Skeletal muscle tissue (tissue), 4 donors: ENCODE measurements around the gene SCNN1B. TPM values are rescaled to one million over a fixed set of nuclear protein-coding genes. Genes with fewer than 3 reads are reported as not detected.

Experiments
- H3K27ac ChIP-seq: one replicate; pipeline ENCODE4 v1.7.0; 2013; ENCODE audit warnings: mild to moderate bottlenecking, low read depth, low read length, inconsistent platforms
- H3K27me3 ChIP-seq, 3 donors: one replicate each; pipeline ENCODE4 v1.7.0; 2013; ENCODE audit warnings: low read length in 3 of 3; ENCODE audit not compliant: control insufficient read depth in 3 of 3, insufficient read depth in 3 of 3
- H3K36me3 ChIP-seq, 3 donors: one replicate each; pipeline ENCODE4 v1.7.0; 2013; ENCODE audit warnings: low read length in 3 of 3; ENCODE audit not compliant: control insufficient read depth in 3 of 3, insufficient read depth in 3 of 3
- H3K4me1 ChIP-seq, 3 donors: one replicate each; pipeline ENCODE4 v1.7.0; 2013; ENCODE audit warnings: low read length in 3 of 3, mild to moderate bottlenecking in 3 of 3; ENCODE audit not compliant: control insufficient read depth in 3 of 3, insufficient read depth in 3 of 3
- H3K4me3 ChIP-seq, 3 donors: one replicate each; pipeline ENCODE4 v1.7.0; 2013; ENCODE audit warnings: low read length in 3 of 3
- H3K9ac ChIP-seq, 3 donors: one replicate each; pipeline ENCODE4 v1.7.0; 2013; ENCODE audit warnings: low read length in 3 of 3, mild to moderate bottlenecking in 3 of 3, moderate library complexity in 2 of 3, low read depth in 1 of 3
- H3K9me3 ChIP-seq, 3 donors: one replicate each; pipeline ENCODE4 v1.7.0; 2013; ENCODE audit warnings: low read length in 3 of 3; ENCODE audit not compliant: control insufficient read depth in 3 of 3
- total RNA-seq: library from RNA; depleted of rRNA; stranded (reverse); fragments of >200 nt; gene quantifications from one replicate; pipeline ENCODE4 v1.2.3, GENCODE V29; 2014
- donor health status: Osteomylitis.

The SCNN1B gene
- total RNA-seq, 1 donor from 2014 or later = not detected

DNA sequence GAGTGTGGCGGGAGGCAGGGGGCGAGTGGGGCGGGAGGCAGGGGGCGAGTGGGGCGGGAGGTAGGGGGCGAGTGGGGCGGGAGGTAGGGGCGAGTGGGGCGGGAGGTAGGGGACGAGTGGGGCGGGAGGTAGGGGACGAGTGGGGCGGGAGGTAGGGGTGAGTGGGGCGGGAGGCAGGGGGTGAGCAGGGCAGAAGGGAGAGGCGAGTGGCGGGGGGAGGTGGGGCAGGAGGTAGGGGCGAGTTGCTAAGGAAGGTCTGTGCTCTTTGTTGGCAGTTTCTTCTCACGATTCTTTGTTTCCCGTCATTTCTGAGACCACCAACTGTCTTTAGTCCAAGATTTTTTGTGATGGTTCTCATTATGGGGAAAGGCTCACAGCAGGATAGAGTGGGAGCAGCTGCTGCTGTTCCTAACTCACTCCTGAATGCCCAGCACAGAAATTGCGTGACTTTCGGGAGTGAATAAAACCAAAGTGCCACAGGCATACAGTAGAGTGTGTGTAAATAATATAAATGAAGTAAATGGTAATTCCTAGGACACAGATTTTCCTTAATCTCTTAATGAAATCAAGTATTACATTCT is 106.2 kb downstream of the SCNN1B start:
- no peak overlapping the region for H3K27ac ChIP-seq
- no peaks in the 10 kb centered on the region for H3K9me3 ChIP-seq
- H3K4me3 ChIP-seq = no peak overlapping the region
- no peaks in the 10 kb centered on the region for H3K27me3 ChIP-seq
- H3K36me3 ChIP-seq = peaks cover 34 to 68% (median 41%) of the 10 kb centered on the region in 3 donors
- H3K4me1 ChIP-seq = peaks cover 0 to 4% (median 0%) of the 10 kb centered on the region in 3 donors
- H3K9ac ChIP-seq = no peak overlapping the region

DNA sequence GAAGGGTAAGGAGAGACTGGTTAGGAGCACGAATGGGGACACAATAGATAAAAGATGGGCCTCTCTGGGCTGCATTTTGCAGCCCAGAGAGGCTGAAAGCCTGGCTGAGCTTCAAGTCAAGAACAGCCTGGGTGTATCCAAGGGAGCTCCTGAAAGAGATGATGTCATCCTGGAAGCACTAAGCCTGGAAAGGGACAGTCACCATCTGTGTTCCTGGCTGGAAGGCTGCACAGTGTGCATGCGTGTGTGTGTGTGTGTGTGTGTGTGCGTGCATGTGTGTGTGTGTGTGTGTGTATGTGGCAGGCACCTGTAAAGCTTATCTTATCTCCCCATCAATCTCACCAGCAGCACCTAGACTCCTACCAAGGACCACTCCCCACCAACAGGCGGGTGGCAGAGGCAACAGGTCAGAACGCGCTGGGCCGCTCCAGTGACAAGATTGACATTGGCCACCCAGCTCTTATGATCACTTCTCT is 106.8 kb downstream of the SCNN1B start:
- Histone ChIP-seq H3K4me3 (no peak overlapping the region), H3K27ac (no peak overlapping the region), H3K36me3 (peaks cover 30 to 67% (median 46%) of the 10 kb centered on the region in 3 donors)

DNA sequence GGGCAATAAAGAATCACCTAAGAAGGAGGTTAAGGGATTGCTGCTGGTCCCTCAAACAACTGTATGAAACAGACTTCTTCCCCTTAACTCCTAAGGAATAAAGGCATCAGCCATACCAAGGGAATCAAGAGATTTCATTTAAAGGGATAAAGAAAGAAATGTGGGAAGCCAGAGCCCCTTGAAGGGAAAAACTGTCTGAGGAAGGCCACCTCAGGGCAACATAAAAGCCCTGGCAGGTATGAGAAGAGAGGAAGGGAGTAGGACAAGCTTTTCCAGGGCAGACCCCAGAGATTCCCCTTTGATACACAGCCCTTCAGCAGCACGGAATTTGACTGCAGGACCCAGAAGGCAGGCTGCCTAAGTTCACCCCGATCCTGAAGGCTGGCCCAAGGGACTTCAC is 107.4 kb downstream of the SCNN1B start:
- no peaks in the 10 kb centered on the region for H3K9me3 ChIP-seq
- H3K9ac ChIP-seq = no peak overlapping the region
- peaks cover 4 to 5% (median 4%) of the 10 kb centered on the region in 3 donors for H3K4me1 ChIP-seq
- no peaks in the 10 kb centered on the region for H3K27me3 ChIP-seq
- no peak overlapping the region for H3K4me3 ChIP-seq
- peaks cover 30 to 69% (median 49%) of the 10 kb centered on the region in 3 donors for H3K36me3 ChIP-seq
- no peak overlapping the region for H3K27ac ChIP-seq

More for the DNA sequence above, 106.8 kb downstream of the SCNN1B start:
- Histone ChIP-seq H3K9me3 (no peaks in the 10 kb centered on the region), H3K9ac (no peak overlapping the region), H3K27me3 (no peaks in the 10 kb centered on the region), H3K4me1 (peaks cover 0 to 4% (median 0%) of the 10 kb centered on the region in 3 donors)

DNA sequence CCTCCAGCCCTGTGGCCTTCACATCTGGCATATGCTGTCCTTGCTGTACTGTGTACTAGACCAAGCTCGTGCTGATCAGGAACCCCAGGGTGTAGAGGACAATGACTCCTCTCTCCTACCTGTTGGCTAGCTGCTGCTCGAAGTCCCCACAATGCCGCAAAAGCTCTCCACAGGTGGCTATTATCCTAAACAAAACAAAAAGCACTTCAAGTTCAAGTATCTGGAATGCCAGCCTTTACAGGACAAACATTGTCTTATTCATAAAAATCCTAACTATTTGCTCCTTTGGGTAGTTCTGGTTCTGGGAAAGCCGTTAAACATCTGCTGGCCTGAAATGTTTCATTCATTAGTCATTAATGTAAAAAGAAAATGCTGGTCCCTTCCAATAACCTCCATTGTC is 108.1 kb downstream of the SCNN1B start:
- peaks cover 8 to 10% (median 10%) of the 10 kb centered on the region in 3 donors for H3K4me1 ChIP-seq
- H3K36me3 ChIP-seq = peaks cover 24 to 66% (median 43%) of the 10 kb centered on the region in 3 donors
- no peak overlapping the region for H3K9ac ChIP-seq
- no peaks in the 10 kb centered on the region for H3K27me3 ChIP-seq
- no peaks in the 10 kb centered on the region for H3K9me3 ChIP-seq
- H3K4me3 ChIP-seq = no peak overlapping the region
- no peak overlapping the region for H3K27ac ChIP-seq

DNA sequence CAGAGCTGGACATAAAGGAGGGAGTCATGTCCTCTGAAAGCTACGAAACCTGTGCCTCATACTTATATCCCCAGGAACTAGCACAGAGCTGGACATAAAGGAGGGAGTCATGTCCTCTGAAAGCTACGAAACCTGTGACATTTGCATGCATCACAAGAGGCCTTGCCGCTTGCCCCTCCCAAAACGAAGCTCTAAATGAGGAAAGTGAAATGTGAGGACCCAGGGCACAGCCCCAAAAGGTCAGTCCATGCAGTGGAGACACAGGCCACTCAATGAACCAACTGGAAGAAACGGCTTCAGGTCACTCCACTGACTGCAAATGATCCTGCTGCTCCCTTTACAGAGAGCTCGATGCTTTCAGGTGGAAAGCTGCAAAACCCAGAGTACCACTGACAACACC is 112.6 kb downstream of the SCNN1B start:
- Histone ChIP-seq H3K9me3 (no peaks in the 10 kb centered on the region), H3K4me3 (peak overlapping the region in 1 of 3 donors; percentile 23), H3K36me3 (peaks cover 22 to 58% (median 38%) of the 10 kb centered on the region in 3 donors), H3K4me1 (peaks cover 12 to 16% (median 16%) of the 10 kb centered on the region in 3 donors), H3K27ac (no peak overlapping the region), H3K9ac (peak overlapping the region in 1 of 3 donors; percentile 60), H3K27me3 (no peaks in the 10 kb centered on the region)

DNA sequence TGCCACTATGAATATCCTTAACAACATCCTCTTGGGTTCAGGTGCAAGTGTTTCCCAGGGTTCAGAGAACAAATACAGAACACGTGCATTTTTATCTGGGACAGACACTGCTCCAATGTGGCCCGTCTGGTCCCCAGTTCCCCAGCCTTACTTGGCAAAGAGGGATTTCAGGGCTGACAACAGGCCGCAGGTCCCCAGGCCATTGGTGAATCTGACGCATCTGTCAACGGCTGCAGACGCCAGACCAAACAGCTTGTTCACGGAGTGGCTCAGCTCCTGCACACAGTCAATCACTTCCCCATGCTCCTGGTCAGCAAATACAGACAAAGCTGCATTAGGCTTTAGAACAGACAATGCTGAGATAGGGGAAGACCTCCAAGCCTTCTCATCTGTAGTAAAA is 114.7 kb downstream of the SCNN1B start:
- Histone ChIP-seq H3K4me1 (peaks cover 12 to 16% (median 16%) of the 10 kb centered on the region in 3 donors), H3K36me3 (peaks cover 14 to 44% (median 29%) of the 10 kb centered on the region in 3 donors)

DNA sequence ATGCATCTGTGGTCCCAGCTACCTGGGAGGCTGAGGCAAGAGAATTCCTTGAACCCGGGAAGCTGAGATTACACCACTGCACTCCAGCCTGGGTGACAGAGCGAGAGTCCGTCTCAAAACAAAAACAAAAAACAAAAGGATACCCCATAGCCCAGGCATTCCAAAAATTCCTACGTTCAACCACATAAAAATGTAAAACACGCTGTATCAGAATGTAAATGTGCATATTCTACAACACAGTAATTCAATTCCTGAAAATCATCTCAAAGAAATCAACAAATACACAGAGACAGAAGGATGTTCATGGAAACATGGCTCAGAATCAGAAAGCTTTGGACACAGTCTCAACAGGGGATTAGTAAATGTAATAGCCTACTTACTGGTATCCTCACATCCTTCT is 117.9 kb downstream of the SCNN1B start:
- Histone ChIP-seq H3K4me3 (no peak overlapping the region), H3K36me3 (peaks cover 11 to 27% (median 17%) of the 10 kb centered on the region in 3 donors), H3K27ac (no peak overlapping the region), H3K9me3 (no peaks in the 10 kb centered on the region), H3K9ac (no peak overlapping the region), H3K27me3 (no peaks in the 10 kb centered on the region), H3K4me1 (peaks cover 14 to 19% (median 16%) of the 10 kb centered on the region in 3 donors)

More for the DNA sequence above, 114.7 kb downstream of the SCNN1B start:
- no peak overlapping the region for H3K27ac ChIP-seq
- no peaks in the 10 kb centered on the region for H3K27me3 ChIP-seq
- H3K4me3 ChIP-seq = no peak overlapping the region
- H3K9me3 ChIP-seq = no peaks in the 10 kb centered on the region
- H3K9ac ChIP-seq = no peak overlapping the region

DNA sequence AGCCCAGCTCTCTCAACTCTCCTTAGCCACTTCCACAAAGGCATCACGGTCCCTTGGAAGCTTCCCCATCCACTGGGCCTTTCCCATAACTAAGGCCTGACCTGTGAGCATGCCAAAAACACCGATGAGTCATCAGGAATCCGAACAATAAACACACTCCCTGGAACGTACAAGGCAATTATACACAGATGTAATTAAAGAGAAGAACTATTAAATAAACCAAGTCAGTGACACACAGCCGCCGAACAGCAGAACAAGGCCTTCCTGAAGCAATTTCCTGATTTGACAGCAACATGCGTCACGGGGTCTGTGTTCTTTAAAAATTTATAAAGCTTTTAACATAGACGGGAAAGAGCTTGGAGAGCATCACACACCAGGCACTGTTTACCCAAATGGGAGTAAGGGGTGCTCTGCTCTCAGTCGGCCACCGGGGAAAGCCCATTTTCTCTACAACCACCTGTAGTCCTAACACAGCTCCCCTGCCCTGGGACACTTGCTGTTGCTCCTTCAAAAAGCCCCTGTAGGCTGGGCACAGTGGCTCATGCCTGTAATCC is 121.5 kb downstream of the SCNN1B start:
- Histone ChIP-seq H3K27me3 (no peaks in the 10 kb centered on the region), H3K9ac (no peak overlapping the region), H3K36me3 (peaks cover 0 to 6% (median 2%) of the 10 kb centered on the region in 3 donors), H3K4me3 (no peak overlapping the region), H3K9me3 (no peaks in the 10 kb centered on the region), H3K4me1 (peaks cover 4 to 11% (median 9%) of the 10 kb centered on the region in 3 donors), H3K27ac (peak overlapping the region; percentile 72)

DNA sequence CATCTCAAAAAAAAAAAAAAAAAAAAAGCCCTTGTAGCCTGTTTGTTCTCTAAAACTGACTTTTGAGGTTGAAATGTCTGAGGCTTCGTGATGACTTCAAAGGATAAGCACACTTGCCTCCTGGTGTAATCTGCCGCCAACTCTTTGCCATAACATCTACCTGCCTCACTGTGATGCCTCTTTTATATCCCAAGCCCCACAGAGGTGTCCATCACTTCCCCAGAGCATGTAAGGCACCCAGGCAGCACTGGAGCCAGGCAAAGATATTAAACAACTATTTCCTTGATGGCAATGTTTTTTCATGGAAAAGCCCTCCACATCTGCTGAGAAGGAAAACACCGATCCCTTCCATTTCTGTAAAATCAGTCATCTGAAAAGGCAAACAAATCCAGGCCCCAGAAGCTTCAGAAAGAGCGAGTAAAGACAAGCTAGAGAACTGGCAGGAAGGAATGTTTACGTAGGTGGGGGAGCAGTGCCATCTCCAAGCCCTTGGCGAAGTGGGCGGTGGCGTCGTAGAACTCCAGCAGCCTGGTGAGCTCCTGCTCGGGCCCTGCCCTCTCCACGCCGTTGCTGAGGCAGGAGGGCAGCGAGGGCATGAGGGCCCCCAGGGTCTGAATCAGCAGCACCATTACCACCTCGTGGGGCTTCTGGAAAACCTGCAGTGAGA is 122.3 kb downstream of the SCNN1B start:
- H3K27ac ChIP-seq = peak overlapping the region; percentile 72
- peaks cover 4 to 11% (median 9%) of the 10 kb centered on the region in 3 donors for H3K4me1 ChIP-seq
- H3K4me3 ChIP-seq = no peak overlapping the region
- no peak overlapping the region for H3K9ac ChIP-seq
- H3K36me3 ChIP-seq = peaks cover 0 to 12% (median 0%) of the 10 kb centered on the region in 3 donors
- H3K9me3 ChIP-seq = no peaks in the 10 kb centered on the region
- H3K27me3 ChIP-seq = no peaks in the 10 kb centered on the region

DNA sequence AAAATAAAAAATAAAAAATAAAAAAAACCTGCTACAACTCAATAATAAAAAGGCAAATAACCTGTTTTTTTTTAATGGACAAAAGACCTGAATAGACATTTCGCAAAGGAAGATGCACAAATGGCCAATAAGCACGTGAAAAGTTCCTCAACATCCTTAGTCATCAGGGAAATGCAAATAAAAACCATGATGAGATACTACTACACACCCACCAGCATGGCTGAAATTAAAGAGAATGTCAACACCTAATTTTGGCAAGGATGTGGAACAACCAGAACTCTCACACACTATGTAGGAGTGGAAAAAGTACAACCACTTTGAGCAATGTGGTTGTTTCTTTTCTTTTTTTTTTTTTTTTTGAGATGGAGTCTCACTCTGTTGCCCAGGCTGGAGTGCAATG is 126.2 kb downstream of the SCNN1B start:
- no peaks in the 10 kb centered on the region for H3K9me3 ChIP-seq
- H3K36me3 ChIP-seq = peaks cover 9 to 29% (median 10%) of the 10 kb centered on the region in 3 donors
- H3K9ac ChIP-seq = no peak overlapping the region

More for the DNA sequence above, 126.2 kb downstream of the SCNN1B start:
- no peaks in the 10 kb centered on the region for H3K27me3 ChIP-seq
- peaks cover 2 to 8% (median 5%) of the 10 kb centered on the region in 3 donors for H3K4me1 ChIP-seq
- no peak overlapping the region for H3K4me3 ChIP-seq
- no peak overlapping the region for H3K27ac ChIP-seq
